Stimulated activated CD4-positive, alpha-beta T cell treated with anti-CD3 and anti-CD28 coated beads, Interleukin-12 subunit alpha, Interleukin-12 subunit beta, amount 100 ng/mL, for 24 hours (primary cell): ENCODE results near the gene LAMC3.

Source experiments
- DNase-seq, 2 experiments: peaks; one replicate each; pipeline ENCODE4 v3.0.0-alpha.2; 2020; ENCODE audit warnings: low read depth in 2 of 2

Gene LAMC3

DNA sequence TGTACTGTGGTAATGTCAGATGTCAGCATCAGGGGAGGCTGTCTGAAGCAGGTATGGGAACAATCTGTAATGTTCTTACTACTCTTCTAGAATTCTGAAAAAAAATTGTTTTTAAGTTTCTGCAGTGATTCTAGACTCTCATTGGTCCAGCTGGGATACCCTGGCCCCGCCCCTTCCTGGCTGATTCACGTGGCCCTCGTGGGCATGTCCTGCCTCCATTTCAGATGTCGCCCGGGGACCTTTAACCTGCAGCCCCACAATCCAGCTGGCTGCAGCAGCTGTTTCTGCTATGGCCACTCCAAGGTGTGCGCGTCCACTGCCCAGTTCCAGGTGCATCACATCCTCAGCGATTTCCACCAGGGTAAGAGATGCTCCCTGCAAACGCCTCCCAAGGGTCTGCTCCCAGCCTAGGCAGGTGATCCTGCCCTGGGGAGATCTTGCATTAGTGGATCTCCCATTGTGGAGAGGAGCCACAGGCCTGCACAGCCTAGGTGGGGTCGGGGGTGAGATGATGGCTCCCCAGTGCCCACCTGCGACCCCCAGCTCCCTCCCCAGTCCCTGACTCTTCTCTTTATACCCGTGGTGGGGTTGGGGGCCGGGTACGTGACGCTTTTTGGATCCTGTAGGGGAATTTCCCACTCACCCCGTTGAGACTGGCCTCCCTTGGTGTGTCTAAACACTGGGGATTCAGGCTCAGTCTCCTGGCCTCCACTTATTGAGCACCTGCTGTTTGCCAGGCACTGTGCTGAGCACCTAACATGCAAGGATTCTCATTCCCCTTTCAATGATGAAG lies 36.5 kb downstream of the LAMC3 start:
- peak in 1 of 2 experiments; percentile 31 for DNase-seq

DNA sequence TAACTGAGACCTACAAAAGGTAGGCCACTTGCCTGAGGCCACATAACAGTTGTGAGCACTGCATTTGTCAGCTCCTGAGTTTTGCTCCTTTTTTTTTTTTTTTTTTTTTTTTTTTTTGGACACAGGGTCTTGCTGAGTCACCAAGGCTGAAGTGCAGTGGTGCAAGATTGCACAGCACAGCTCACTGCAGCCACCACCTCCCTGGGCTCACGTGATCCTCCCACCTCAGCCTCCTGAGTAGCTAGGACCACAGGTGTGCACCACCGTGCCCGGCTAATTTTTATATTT lies 37.1 kb downstream of the LAMC3 start:
- no peak for DNase-seq

DNA sequence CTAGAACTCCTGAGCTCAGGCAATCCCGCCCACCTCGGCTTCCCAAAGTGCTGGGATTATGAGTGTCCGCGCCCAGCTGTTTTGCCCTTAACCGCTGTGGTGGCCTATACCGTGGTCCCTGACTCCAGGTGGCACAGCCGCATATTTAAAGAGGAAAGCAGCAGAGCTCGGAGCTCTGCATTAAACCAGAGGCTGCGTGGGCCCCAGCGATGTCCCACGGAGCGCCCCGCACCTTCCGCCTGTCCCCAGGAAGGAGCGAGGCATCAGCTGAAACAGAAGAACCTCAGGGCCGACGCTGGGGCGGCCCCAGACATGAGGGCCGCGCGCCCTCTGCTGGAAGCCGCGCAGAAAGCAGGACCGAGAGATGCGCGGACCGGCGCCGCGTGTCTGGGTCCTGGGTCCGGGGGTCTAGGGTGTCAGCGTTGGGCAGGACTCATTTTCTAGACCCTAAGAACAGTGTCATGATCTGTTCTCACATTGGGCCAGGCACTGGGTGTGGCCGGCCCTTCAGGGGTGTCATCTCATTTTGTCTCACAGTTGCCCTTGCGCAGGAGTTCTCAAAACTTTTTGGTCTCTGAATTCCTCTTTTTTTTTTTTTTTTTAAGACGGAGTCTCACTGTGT lies 37.7 kb downstream of the LAMC3 start:
- peak; percentile 52 to 70 for DNase-seq

DNA sequence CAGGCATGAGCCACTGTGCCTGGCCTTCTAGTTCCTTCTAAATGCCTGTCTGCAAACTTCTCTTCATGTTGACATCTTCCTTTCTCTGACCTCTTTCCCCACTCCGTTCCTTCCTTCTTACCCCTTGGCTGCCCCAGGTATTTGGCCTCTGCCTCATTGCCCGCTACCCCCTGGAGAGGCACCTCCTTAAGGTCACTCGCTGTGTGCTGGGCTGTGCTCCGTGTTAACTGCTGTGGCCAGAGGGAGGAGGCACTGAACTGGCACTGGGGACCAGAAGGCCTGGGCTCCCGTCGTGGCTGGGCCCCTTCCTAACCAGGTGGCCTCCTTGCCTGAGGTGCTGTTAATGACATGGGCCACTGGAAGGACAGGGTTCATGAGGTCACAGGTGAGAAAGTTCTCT lies 39.4 kb downstream of the LAMC3 start:
- no peak for DNase-seq

DNA sequence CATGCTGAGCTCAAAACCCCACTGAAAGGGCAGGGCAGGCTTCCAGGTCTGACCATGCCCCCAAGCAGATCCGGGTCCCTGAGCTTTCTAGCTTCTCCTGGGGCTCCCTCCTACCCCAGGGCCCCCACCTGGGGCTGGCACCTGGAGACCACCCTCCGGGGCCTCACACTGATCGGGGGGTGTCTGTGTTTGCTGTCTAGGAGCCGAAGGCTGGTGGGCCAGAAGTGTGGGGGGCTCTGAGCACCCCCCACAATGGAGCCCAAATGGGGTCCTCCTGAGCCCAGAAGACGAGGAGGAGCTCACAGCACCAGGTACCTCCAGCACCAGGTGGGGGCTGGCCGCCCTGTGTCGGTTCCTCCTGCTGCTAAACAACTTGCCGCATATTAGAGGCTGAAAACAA lies 39.8 kb downstream of the LAMC3 start:
- no peak for DNase-seq

DNA sequence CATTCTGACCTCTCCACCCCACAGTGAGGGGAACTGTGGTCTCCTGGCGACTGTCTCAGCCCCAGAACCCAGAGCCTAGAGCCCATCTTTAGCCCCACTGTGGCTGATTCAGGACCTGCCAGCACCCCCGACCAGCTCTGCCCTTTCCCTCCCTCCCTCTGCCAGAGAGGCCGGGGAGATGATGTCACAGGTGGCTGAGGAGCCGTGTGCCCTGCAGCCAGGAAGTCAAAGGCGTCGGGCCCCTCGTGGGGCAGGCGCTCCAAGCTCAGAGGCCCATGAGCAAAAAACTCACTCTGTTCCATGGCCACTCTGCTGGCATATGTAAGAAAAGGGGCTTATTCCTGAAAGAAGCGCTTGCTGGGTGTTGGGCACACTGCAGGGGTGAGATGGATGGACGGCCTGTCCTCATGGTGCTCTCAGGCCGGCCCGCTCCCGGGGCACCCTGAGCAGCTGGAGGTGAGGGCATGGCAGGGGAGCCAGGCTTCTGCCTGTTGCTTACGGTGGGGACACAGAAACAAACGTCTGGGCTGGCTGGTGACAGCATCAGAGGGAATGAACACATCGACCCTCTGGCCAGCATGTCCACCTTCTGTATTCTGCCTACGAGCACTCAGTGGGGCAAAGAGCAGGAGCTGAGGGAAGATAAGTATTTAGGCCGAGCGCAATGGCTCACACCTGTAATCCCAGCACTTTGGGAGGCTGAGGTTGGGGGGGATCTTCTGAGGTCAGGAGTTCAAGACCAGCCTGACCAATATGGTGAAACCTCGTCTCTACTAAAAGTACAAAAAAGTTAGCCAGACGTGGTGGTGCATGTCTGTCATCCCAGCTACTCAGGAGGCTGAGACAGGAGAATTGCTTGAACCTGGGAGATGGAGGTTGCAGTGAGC lies 41.1 kb downstream of the LAMC3 start:
- DNase-seq, result no peak

DNA sequence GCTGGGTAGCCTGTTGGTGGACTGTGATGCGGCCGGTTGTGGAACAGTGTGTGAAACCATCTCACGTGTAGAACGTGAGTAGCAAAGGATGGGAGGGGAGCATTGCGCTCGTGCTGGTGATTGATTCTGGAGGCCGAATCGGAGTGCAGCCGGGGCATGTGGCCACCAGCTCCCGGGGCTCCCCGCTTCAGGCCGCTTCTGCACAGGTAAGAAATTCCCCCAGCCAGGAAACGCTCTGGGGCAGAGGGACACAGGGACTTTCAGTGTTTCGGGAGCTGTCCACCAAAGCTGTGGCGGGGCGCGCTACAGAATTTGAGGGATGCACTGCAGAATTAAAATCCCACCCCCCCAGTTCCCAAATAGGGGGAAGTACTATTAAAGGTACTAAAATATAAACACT lies 41.9 kb downstream of the LAMC3 start:
- no peak for DNase-seq

DNA sequence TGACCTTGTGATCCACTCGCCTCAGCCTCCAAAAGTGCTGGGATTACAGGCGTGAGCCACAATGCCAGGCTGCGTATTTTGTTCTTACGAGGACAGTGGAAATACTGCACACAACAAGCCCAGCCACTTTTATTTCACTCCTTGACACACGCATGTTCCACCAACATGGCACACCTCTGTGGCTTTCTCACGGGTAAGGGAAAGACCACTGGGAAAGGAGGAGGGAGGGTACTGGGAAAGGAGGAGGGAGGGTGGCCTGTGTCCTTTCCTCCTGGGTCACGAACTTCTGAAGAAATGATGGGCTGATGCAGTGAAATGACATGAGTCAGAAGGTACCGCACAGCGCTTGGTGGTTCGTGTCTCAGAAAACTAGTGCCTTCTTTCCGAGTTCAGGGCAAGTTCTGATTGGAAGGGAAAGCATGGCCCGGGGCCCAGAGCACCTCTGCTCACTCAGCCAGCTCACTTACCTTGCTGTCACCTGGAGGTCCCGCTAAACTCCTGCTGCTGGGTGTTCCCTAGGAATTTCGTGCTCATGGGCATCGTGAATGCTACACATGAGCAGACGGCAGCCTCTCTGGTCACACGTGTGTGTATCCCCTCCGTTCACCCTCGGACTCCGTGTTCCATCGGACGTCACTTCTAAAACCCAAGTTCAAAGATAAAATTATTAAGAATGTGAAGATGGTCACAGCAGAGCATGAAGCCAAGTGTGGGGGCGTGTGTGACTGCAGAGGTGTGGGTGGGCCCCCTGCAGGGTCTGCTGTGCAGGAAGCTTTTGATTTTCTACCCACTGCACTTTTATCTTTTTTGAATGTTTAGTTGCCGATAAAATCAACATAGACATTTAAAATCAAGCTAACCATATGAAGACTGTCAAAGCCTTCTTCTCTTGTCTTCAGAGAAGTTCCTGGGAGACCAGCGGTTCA lies 42.9 kb downstream of the LAMC3 start:
- DNase-seq, result no peak

DNA sequence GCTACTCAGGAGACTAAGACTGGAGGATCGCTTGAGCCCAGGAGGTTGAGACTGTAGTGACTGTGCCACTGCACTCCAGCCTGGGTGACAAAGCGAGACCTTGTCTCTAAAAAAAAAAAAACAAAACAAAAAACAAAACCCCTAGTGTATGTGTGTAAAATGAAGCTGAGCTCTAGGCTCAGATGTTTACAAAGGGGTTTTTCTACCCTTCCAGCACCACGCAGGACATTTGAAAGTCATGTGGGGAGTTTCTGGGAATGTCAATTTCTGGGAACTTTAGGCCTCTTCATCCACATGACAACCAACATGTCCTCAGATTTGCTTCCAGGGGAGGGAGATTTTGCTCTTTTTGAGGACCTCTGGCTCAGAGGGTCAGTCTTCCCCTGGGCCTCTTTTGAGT lies 44.9 kb downstream of the LAMC3 start:
- DNase-seq, result no peak

DNA sequence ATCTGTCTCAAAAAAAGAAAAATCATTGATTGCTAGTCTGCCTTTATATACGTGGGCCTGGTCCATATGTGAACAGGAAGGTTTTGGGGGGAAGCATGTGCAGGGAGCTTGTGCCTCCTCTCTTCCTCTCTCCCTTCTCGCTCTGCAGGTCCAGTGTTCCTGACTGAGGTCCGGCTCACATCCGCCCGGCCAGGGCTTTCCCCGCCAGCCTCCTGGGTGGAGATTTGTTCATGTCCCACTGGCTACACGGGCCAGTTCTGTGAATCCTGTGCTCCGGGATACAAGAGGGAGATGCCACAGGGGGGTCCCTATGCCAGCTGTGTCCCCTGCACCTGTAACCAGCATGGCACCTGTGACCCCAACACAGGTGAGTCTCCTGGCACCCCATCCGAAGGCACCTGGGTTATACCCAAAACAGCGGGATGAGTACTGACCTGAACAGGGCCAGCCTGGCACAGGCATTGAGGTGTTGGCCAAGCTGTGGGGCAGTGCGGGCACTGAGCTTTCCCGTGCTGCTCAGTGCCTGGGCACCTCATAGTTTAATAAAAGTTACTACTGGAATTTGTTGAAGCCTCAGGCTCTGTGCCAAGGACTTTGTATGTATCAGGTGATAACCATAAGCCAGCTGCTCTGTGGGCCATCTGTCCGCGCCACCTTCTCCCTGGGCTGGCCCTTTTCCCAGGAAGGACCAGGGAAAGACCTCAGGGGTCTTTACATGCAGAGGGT lies 48.0 kb downstream of the LAMC3 start:
- DNase-seq, result no peak

DNA sequence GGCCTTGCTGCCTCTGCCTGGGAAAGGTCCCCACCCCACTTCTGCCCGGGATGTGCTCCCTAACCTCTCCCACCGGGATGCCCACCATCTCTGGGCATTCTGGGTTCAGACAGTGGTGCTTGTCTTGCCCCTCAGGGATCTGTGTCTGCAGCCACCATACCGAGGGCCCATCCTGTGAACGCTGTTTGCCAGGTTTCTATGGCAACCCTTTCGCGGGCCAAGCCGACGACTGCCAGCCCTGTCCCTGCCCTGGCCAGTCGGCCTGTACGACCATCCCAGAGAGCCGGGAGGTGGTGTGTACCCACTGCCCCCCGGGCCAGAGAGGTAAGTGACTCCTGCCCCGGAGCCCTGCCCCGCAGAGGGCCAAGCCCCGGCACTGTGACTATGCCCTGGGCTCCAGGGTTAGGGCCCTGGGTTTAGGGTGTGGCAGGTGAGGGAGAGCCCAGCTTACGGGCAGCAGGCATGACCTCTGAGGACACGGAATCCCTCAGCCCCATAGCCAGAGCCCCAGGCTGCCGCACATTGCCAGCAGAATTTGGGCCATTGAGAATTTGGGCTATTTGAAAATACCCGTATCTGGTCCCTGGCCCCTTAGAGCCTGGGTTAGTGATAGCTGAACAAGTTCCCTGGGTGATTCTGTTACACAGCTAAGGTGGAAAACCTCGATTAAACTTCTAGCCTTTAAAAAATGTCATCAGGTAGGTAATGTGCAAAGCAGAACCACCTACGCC lies 52.1 kb downstream of the LAMC3 start:
- no peak for DNase-seq

DNA sequence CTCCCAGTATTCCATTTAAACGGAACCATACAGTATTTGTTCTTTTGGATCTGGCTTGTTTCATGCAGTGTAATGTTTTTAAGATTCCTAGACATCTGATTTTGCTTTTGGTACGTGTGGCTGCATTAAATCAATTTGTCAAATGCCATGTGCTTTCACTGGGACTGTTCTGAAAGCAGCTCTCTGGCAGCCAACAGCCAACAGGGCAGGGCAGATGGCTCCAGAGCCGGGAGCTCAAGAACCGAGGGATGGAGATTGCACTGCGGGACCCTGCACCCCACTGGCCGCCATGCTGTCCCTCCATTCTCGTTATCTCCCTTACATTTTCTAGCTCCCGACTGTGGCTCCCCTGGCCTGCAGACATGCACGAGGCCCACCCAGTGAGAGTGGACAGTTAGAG lies 54.0 kb downstream of the LAMC3 start:
- no peak for DNase-seq

DNA sequence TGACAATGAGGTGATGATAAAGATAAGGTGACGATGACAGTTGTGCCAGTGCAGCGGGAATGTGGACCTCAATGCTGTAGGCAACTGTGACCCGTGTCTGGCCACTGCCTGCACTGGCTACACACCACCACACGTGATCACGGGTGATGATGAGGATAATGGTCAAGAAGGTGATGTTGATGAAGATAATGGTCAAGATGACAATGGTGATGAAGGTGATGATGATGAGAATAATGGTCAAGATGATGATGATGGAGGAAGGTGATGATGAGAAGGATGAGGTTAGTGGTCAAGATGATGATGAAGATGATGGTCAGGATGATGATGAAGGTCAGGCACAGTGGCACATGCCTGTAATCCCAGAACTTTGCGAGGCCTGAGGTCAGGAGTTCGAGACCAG lies 56.6 kb downstream of the LAMC3 start:
- DNase-seq, result no peak

DNA sequence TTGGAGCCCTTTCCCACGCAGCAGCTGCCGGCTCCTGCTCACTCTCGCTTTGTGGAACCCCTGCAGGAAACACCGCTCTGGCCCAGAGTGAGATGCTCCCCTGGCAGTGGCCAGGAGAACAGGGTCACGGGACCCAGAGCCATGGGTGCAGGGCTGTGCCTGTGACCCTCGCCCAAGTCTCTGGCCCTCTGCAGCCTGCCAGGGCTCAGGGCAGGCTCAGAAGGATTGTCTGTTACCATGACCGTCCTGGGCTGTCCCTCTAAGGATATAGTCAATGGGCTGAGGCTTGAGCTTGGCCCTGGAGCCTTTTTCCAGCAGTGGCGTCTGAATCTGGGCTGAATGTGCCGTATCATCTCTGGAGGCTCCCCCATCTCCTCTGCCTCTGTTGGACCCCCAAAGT lies 58.7 kb downstream of the LAMC3 start:
- no peak for DNase-seq

DNA sequence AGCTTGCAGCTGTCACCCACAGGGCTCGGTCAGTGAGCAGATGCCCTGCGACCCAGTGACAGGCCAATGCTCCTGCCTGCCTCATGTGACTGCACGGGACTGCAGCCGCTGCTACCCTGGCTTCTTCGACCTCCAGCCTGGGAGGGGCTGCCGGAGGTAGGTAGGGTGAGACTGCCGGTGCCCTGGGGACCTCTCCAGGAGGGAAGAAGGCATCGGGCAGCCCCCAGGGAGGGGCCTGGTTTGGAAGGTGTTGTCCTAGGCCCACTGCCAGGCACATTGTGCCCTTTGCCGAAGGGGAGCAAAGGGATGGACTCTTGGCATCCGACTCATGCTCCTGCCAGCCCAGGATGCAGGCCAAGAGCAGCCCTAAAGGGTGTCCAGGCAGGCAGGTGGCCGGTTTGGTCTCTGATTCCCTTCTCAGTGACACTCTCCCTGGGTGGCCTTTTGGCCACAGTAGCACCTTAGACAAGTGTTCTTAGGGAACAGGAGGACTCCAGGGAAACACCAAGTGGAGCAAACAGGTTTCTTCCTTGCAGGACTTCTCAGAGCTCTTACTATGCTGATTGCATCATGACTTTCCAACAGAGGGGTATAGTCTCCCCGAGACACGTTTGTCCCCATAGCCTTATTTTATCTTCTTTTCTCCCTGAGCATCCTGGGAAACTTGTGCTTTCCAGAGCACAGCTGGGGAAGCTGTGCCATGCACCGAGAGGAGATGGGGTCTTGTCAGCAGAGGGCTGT lies 59.3 kb downstream of the LAMC3 start:
- DNase-seq, result no peak

DNA sequence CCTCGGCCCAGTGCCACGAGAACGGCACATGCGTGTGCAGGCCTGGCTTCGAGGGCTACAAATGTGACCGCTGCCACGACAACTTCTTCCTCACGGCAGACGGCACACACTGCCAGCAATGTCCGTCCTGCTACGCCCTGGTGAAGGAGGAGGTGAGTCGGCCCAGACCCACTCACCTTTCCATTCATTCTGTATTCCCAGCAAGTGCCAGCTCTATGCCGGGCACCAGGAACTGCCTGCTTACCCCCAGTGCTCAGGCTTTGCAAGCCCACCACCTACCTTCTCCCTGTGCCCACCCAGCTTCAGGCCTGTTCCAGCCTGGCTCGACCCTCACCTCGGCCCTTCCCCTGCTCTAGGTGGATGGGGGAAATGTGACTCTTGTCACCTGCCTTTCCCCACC lies 60.7 kb downstream of the LAMC3 start:
- no peak for DNase-seq

DNA sequence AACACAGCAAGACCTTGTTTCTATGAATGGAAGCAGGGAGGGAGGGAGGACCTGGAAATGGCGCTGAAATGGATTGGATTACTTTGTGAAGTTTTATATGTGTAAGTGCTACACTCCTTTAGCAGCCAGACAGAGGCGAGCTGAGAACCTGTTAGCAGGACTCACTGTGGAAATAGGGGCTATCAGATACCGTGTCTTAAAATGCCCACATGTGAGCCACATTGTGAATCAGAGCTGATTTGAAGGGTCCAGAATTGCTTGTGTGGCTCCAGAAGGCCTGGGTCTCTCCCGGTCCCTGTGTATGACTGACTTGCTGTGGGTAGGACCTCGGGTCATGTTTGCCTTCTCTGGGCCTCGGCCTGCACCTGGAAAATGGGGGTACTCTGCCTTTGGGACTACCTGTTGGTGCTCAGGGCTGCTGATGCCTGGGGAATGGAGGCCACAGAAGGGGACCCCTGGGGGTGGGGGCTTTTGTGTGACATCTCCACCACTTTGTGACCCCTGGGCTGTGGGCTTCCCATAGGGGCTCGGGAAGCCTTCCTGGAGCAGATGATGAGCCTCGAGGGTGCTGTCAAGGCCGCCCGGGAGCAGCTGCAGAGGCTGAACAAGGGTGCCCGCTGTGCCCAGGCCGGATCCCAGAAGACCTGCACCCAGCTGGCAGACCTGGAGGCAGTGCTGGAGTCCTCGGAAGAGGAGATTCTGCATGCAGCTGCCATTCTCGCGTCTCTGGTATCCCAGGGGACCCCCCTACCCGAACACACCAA lies 63.3 kb downstream of the LAMC3 start:
- DNase-seq, result no peak

DNA sequence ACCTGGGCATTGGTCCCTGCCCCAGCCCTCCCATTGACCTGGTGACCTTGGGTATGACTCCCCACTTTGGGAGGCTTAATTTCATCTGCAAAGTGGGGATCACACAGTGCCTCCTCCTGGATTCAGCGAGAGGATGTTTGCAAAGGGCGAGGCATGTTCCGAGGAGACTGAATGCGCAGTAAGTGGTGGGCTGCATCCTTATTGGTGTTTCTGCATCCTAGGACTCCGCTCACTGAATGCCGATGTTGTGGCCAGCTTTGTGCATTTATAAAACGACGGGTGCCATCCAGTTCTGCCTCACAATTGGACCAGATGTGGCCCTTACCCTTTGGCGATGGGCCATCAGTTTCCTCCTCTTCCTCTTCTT lies 63.9 kb downstream of the LAMC3 start:
- DNase-seq, result no peak
